ENCODE measurements around the gene NOL4L.

The NOL4L gene

GRCh38 chr20:32447136-32448027 is 137.8 kb downstream of the NOL4L start:
- no peak for DNase-seq (ENCODE audit: low read depth, low spot score)

GRCh38 chr20:32446301-32447100 is 138.6 kb downstream of the NOL4L start:
- DNase-seq (ENCODE audit: low read depth, low spot score), result no peak

GRCh38 chr20:32445539-32446273 is 139.4 kb downstream of the NOL4L start:
- DNase-seq (ENCODE audit: low read depth, low spot score), result peak; percentile 84

- no peak for DNase-seq (ENCODE audit: low read depth, low spot score)
Measured at GRCh38 chr20:32444474-32445220, 140.5 kb downstream of the NOL4L start.

GRCh38 chr20:32443386-32443974 is 141.7 kb downstream of the NOL4L start:
- no peak for DNase-seq (ENCODE audit: low read depth, low spot score)

- no peak for DNase-seq (ENCODE audit: low read depth, low spot score)
Measured at GRCh38 chr20:32442630-32443373, 142.3 kb downstream of the NOL4L start.

- DNase-seq (ENCODE audit: low read depth, low spot score), result peak; percentile 16
Measured at GRCh38 chr20:32441638-32442037, 143.5 kb downstream of the NOL4L start.

- no peak for DNase-seq (ENCODE audit: low read depth, low spot score)
Measured at GRCh38 chr20:32440758-32441078, 144.4 kb downstream of the NOL4L start.

- no peak for DNase-seq (ENCODE audit: low read depth, low spot score)
Measured at GRCh38 chr20:32440069-32440757, 144.9 kb downstream of the NOL4L start.

GRCh38 chr20:32439132-32439829 is 145.9 kb downstream of the NOL4L start:
- peak; percentile 1 for DNase-seq (ENCODE audit: low read depth, low spot score)

GRCh38 chr20:32438331-32438858 is 146.7 kb downstream of the NOL4L start:
- DNase-seq (ENCODE audit: low read depth, low spot score), result no peak

- peak; percentile 24 for DNase-seq (ENCODE audit: low read depth, low spot score)
Measured at GRCh38 chr20:32437391-32438074, 147.6 kb downstream of the NOL4L start.

GRCh38 chr20:32436968-32437367 is 148.2 kb downstream of the NOL4L start:
- DNase-seq (ENCODE audit: low read depth, low spot score), result no peak

- no peak for DNase-seq (ENCODE audit: low read depth, low spot score)
Measured at GRCh38 chr20:32436142-32436861, 148.8 kb downstream of the NOL4L start.

GRCh38 chr20:32435449-32436107 is 149.6 kb downstream of the NOL4L start:
- no peak for DNase-seq (ENCODE audit: low read depth, low spot score)

GRCh38 chr20:32434434-32434833 is 150.7 kb downstream of the NOL4L start:
- no peak for DNase-seq (ENCODE audit: low read depth, low spot score)
